SH-SY5Y (cell line): Measurements from ENCODE around the gene SMR3B.

Source experiments
- GATA2 ChIP-seq: IDR thresholded peaks from 2 replicates; pipeline ENCODE4 v1.6.1; 2011; ENCODE audit warnings: mild to moderate bottlenecking, low read depth, low read length
- GATA3 ChIP-seq: IDR thresholded peaks from 2 replicates; pipeline ENCODE4 v1.6.1; 2011; ENCODE audit warnings: low read depth, mild to moderate bottlenecking, low read length, moderate library complexity

Gene SMR3B

GRCh38 chr4:70399319-70399718, 16.4 kb downstream of the SMR3B start:
- TF ChIP-seq GATA3 (no peak), GATA2 (no peak)

GRCh38 chr4:70402762-70403161, 19.8 kb downstream of the SMR3B start:
- no peak for TF ChIP-seq GATA2

DNA sequence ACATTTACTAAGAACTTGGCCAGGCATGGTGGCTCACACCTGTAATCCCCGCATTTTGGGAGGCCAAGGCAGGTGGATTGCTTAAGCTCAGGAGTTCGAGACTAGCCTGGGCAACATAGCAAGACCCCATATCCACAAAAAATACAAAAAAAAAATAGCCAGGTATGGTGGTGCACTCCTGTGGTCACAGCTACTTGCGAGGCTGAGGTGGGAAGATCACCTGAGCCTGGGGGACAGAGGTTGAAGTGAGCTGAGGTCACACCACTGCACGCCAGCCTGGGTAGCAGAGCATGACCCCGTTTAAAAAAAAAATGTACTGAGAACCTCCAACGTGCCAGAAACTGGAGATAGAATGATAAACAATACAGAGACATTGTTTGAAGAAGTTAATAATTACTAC, 22.8 kb downstream of the SMR3B start:
- TF ChIP-seq GATA2 (no peak), GATA3 (no peak)

DNA sequence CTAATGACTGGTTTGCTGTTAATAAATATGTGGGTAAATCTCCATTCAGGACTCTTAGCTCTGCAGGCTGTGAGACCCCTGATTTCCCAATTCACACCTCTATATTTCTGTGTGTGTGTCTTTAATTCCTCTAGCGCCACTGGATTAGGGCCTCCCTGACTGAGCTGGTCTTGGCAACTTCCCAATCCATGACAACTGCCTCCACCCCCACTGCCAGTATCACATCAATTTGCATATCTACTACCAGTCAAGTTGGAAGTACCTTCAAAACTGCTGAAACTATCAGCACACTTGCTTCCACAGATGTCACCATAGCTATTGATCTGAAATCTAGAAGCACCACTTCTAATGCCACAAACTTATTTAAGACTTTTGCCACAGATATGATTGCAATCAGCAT, 42.4 kb downstream of the SMR3B start:
- TF ChIP-seq GATA3 (no peak), GATA2 (no peak)

GRCh38 chr4:70426789-70427188, 43.9 kb downstream of the SMR3B start:
- TF ChIP-seq GATA2 (no peak), GATA3 (no peak)

DNA sequence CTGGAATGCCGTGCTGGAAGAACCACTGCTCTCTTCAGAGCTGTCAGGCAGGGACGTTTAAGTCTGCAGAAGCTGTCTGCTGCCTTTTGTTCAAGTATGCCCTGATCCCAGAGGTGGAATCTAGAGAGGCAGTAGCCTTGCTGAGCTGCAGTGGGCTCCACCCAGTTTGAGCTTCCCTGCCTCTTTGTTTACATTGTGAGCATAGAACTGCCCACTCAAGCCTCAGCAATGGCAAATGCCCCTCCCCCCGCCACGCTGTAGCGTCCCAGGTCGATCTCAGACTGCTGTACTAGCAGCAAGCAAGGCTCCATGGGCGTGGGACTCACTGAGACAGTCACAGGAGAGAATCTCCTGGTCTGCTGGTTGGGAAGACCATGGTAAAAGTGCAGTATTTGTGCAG, 54.3 kb downstream of the SMR3B start:
- TF ChIP-seq GATA3 = no peak
